Dermis microvascular lymphatic vessel endothelial cell (primary cell): ENCODE measurements around the gene KIRREL3. TPM values are rescaled to one million over a fixed set of nuclear protein-coding genes. Genes with fewer than 3 reads are reported as not detected.

Source experiments
- DNase-seq, 2 donors: peaks; one replicate each; pipeline versions ENCODE4 v3.0.0 to v3.0.0-alpha.2; 2010; ENCODE audit warnings: low read depth in 2 of 2
- total RNA-seq: library from RNA; depleted of rRNA; stranded (reverse); fragments of >200 nt; gene quantifications from 2 replicates; pipeline ENCODE4 v1.2.1, GENCODE V29; 2014

The KIRREL3 gene
- total RNA-seq, 1 donor from 2014 or later: not detected

GRCh38 chr11:126917531-126918204 is 82.9 kb downstream of the KIRREL3 start:
- DNase-seq: no peak

- DNase-seq: no peak
Observed at GRCh38 chr11:126915430-126915829, 85.1 kb downstream of the KIRREL3 start.

- no peak for DNase-seq
Observed at GRCh38 chr11:126914941-126915340, 85.6 kb downstream of the KIRREL3 start.

GRCh38 chr11:126914166-126914565 is 86.4 kb downstream of the KIRREL3 start:
- DNase-seq: no peak

GRCh38 chr11:126904520-126904919 is 96.0 kb downstream of the KIRREL3 start:
- DNase-seq: no peak

- no peak for DNase-seq
Observed at GRCh38 chr11:126901783-126902182, 98.8 kb downstream of the KIRREL3 start.

- no peak for DNase-seq
Observed at GRCh38 chr11:126899961-126900748, 100.4 kb downstream of the KIRREL3 start.

GRCh38 chr11:126898802-126899201 is 101.8 kb downstream of the KIRREL3 start:
- no peak for DNase-seq

GRCh38 chr11:126897430-126897829 is 103.1 kb downstream of the KIRREL3 start:
- DNase-seq: no peak

GRCh38 chr11:126896025-126896424 is 104.5 kb downstream of the KIRREL3 start:
- DNase-seq: no peak

GRCh38 chr11:126893796-126894195 is 106.8 kb downstream of the KIRREL3 start:
- DNase-seq: no peak

GRCh38 chr11:126892756-126893155 is 107.8 kb downstream of the KIRREL3 start:
- no peak for DNase-seq

GRCh38 chr11:126891556-126892217 is 108.9 kb downstream of the KIRREL3 start:
- no peak for DNase-seq

- DNase-seq: no peak
Observed at GRCh38 chr11:126890561-126890960, 110.0 kb downstream of the KIRREL3 start.

- DNase-seq: no peak
Observed at GRCh38 chr11:126888115-126888712, 112.4 kb downstream of the KIRREL3 start.

- no peak for DNase-seq
Observed at GRCh38 chr11:126886636-126887035, 113.9 kb downstream of the KIRREL3 start.

- DNase-seq: no peak
Observed at GRCh38 chr11:126886085-126886484, 114.5 kb downstream of the KIRREL3 start.

GRCh38 chr11:126884594-126884993 is 116.0 kb downstream of the KIRREL3 start:
- DNase-seq: no peak

- no peak for DNase-seq
Observed at GRCh38 chr11:126884192-126884591, 116.4 kb downstream of the KIRREL3 start.

- no peak for DNase-seq
Observed at GRCh38 chr11:126880872-126881271, 119.7 kb downstream of the KIRREL3 start.

- DNase-seq: no peak
Observed at GRCh38 chr11:126879516-126879915, 121.1 kb downstream of the KIRREL3 start.

GRCh38 chr11:126878913-126879482 is 121.6 kb downstream of the KIRREL3 start:
- DNase-seq: no peak
